ENCODE data around the gene ZNF516. TPM values are rescaled to one million over a fixed set of nuclear protein-coding genes. Genes with fewer than 3 reads are reported as not detected.
"Not testable (repeated sequence)": the region's sequence is repeated elsewhere in the genome, so short reads cannot be mapped to it uniquely, and the experiment has no call there.

ZNF516 gene, protein sequence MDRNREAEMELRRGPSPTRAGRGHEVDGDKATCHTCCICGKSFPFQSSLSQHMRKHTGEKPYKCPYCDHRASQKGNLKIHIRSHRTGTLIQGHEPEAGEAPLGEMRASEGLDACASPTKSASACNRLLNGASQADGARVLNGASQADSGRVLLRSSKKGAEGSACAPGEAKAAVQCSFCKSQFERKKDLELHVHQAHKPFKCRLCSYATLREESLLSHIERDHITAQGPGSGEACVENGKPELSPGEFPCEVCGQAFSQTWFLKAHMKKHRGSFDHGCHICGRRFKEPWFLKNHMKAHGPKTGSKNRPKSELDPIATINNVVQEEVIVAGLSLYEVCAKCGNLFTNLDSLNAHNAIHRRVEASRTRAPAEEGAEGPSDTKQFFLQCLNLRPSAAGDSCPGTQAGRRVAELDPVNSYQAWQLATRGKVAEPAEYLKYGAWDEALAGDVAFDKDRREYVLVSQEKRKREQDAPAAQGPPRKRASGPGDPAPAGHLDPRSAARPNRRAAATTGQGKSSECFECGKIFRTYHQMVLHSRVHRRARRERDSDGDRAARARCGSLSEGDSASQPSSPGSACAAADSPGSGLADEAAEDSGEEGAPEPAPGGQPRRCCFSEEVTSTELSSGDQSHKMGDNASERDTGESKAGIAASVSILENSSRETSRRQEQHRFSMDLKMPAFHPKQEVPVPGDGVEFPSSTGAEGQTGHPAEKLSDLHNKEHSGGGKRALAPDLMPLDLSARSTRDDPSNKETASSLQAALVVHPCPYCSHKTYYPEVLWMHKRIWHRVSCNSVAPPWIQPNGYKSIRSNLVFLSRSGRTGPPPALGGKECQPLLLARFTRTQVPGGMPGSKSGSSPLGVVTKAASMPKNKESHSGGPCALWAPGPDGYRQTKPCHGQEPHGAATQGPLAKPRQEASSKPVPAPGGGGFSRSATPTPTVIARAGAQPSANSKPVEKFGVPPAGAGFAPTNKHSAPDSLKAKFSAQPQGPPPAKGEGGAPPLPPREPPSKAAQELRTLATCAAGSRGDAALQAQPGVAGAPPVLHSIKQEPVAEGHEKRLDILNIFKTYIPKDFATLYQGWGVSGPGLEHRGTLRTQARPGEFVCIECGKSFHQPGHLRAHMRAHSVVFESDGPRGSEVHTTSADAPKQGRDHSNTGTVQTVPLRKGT
- 53.3 TPM for polyA plus RNA-seq (ENCODE audit: insufficient read length)

DNA sequence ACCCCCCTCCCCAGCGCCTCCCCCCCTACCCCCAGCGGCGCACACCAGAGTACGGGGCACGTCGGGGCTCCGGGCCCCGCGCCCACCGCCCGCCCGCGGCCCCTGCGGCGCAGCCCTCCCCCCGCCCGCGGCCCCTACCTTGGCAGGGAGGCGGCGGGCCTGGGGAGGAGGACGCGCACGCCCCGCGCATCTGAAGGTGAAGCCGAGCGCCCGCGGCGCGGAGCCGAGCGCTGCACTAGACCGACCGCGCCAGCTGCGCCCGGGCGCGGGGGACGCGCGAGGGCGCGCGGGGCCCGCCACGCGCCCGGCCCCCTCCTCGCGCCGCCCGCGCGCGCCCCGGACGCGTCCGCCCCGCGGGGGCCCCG, at the start of gene ZNF516:
Gene ZNF516 (minus strand): TSS at position 237 of the 365 bp plus-strand sequence. CDS start 52,188 bp downstream, outside the sequence.
- peak; percentile 60 for DNase-seq

GRCh38 chr18:76538846-76539245, 43.8 kb upstream of the ZNF516 start:
- no peak for DNase-seq

- DNase-seq = no peak
Measured at GRCh38 chr18:76537621-76538020, 42.6 kb upstream of the ZNF516 start.

- DNase-seq = not testable (repeated sequence)
Measured at GRCh38 chr18:76536593-76536992, 41.6 kb upstream of the ZNF516 start.

DNA sequence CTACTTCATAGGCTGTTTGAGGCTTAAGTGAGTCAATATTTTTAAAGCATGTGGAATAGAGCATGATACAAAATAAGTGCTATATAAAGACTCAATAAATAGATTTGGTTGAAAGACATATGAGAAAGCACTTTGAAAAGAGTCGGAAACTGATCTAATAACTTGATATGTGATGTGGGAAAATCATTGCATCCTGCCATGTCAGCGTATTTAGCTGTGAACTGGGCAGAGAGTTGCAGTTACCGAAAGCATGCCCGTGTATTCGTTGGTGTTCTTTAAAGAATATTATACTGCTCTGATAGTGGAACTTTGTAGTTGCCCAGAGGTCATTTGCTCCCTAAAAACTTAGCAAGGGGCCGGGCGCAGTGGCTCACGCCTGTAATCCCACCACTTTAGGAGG, 37.8 kb upstream of the ZNF516 start:
- no peak for DNase-seq

GRCh38 chr18:76530846-76531245, 35.8 kb upstream of the ZNF516 start:
- DNase-seq = no peak

DNA sequence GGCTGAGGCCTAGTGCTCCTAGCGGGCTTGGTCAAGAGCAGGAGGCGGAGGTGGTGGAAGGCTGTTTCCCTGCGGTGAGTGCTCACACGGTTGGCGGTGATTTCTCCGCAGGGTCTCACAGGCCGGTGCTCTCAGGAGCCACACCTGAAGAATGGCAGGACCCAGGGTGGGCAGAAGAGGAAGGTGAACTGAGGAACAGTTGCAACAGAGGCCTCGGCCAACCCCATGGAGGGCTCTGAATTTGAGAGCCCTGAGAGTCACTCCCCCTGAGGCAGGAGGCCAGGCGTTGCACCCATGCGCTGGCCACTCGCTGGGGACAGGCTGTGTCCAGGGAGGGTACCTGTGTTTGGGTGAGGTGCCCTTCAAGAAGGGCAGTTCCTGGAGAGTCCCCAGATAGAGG, 35.3 kb upstream of the ZNF516 start:
- no peak for DNase-seq

GRCh38 chr18:76529433-76529811, 34.4 kb upstream of the ZNF516 start:
- DNase-seq = no peak

- DNase-seq = peak; percentile 77
Measured at GRCh38 chr18:76528477-76529432, 33.7 kb upstream of the ZNF516 start.

DNA sequence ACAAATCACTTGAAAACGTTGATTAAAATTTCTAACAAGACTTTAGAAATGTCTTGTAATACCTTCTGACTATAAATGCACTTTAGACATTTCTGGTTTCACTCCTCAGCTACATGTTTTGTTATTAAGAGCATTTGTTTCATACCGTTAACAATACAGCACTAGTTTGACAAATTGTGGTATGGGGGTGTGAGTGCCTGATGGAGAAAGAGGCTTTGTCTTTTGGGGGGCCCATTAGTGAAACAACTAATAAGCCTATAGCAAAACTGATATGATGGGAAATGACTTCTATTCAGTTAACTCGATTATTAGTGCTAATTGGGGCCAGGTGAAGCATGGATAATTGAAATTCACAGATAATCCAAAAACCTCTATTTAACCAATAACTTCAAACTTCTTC, 30.9 kb upstream of the ZNF516 start:
- no peak for DNase-seq

- DNase-seq = peak; percentile 87
Measured at GRCh38 chr18:76524900-76525698, 30.1 kb upstream of the ZNF516 start.

DNA sequence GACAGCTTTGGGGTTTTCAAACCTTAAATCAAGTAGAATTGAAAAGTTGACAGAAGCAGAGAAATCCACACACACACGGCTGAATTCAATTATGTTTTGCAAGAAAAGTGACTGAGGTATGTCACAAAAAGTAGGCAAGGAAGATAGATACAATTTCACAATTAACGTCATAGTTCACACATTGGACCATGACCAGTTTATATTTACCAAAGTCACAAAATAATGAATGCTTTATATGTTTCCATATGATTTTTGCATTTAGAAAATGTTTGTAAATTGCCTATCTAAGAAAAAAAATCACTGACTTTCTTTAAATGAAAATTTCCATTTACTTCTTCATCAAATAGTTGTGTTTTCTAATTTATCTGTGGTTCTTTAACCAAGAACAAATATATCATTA, 29.4 kb upstream of the ZNF516 start:
- no peak for DNase-seq

- DNase-seq = no peak
Measured at GRCh38 chr18:76522551-76522950, 27.5 kb upstream of the ZNF516 start.

DNA sequence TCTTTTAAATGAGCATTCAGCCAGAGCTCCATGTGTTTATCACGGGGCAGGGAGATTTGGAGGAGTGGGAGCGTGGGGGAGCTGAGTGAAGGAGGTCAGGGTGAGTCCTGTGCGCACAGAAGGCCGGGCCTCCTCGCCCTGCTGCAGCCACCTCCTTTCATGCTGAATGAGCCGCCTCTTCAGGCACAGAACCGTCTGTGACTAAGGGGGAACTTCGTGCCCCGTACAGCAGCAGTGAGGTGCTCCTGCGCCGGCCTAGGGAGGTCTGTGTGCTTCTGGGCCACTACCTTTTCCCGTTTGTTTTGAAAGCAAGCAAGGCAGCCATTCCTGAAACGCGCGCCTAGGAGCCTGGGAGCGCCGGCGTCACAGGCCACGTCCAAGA, 27.1 kb upstream of the ZNF516 start:
- DNase-seq = no peak

GRCh38 chr18:76521417-76522121, 26.5 kb upstream of the ZNF516 start:
- no peak for DNase-seq

DNA sequence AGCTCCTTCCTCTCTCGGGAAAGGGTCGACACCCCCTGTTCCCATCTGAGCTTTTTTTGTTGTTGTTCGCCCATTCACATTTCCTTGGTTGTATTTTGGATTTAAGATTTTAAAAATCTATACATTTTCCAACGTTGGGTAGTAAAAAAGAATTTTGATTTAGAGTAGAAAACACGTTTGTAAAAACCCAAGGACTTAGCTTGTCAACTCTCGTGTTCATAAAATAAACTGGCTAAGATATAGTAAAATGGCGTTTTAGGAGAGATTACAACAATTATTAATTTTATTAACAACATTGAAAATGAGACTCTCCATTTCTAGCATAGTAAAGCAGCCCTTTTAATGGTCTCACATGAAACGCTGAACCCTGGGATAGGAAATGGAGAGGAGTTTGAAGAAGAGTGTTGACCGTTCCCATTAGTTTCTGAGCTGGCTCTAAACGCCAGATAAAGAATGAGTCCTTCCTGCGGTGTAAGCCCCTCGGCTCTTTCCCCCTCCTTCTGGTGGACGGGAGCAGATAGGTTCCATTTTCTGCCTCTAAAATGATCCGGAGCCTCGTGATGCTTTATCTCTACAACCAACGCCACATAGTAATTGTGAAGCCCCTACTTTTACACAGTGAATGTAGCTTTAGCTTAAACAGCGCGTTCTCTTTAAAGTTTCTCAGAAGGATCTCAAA, 24.0 kb upstream of the ZNF516 start:
- peak; percentile 71 for DNase-seq

DNA sequence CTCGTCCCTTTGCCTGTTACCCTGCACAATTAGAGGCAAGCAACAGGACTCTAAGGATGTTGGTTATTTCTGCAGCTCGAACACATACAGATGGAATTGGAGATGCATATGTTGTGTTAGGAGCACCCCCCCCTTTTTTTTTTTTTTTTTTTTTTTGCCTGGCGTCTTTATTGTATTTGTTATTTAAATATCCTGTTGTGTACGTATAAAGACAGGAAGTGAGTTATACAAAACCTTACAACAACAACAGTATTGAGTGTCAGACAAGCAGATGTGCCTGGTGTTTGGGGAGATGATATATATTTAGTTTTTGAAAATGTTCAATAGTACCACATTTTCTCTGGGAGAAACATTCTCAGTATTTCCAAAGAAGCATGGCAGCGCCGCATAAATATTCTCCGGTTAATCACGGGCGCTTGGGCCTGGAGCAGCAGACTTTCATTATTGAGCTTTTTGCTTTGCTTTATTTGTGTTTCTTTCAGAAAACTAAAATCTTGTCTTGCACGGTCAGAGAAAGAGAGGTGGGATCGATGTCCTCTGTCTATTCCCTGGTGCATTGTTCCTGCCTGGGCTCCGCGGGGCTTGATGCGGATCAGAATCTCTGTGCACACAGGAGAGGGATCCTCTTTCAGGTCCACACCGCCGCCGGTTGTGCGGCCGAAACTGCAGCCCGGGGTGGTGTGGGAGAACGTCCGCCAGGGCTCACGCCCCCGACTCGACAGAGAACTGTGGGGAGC, 23.2 kb upstream of the ZNF516 start:
- peak; percentile 64 for DNase-seq

DNA sequence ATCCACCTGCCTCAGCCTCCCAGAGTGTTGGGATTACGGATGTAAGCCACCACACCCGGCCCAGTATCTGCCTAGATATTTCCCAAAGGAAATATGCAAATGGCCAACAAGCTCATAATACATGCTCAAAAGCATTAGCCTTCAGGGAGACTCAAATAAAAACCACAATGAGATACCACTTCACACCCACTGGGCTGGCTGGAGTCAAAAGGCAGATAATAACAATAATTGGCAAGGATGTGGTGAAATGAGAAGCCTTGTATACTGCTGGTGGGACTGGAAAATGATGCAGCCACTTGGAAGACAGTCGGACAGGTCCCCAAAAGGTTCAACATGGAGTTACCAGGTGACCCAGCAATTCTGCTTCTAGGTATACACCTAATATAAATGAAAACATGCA, 20.5 kb upstream of the ZNF516 start:
- no peak for DNase-seq

GRCh38 chr18:76514573-76514972, 19.5 kb upstream of the ZNF516 start:
- no peak for DNase-seq
